Endothelial cell (in vitro differentiated cells): Measurements from ENCODE around the gene KRT4. TPM values are rescaled to one million over a fixed set of nuclear protein-coding genes. Genes with fewer than 3 reads are reported as not detected.

ENCODE experiments used
- DNase-seq: peaks from one replicate; pipeline ENCODE4 v3.0.0; 2021; ENCODE audit warnings: low spot score
- H3K27ac Mint-ChIP-seq: one replicate; pipeline ENCODE4 v1.8.0; 2021; ENCODE audit warnings: mixed read lengths, inconsistent platforms; ENCODE audit not compliant: unreplicated experiment
- H3K27me3 Mint-ChIP-seq: one replicate; pipeline ENCODE4 v1.8.0; 2021; ENCODE audit warnings: mild to moderate bottlenecking, moderate library complexity, mixed read lengths, inconsistent platforms; ENCODE audit not compliant: unreplicated experiment
- H3K36me3 Mint-ChIP-seq: one replicate; pipeline ENCODE4 v1.8.0; 2021; ENCODE audit warnings: mild to moderate bottlenecking, low read depth, mixed read lengths, inconsistent platforms; ENCODE audit not compliant: unreplicated experiment
- H3K4me1 Mint-ChIP-seq: one replicate; pipeline ENCODE4 v1.8.0; 2021; ENCODE audit warnings: mild to moderate bottlenecking, mixed read lengths, inconsistent platforms; ENCODE audit not compliant: unreplicated experiment
- H3K4me3 Mint-ChIP-seq: one replicate; pipeline ENCODE4 v1.8.0; 2021; ENCODE audit warnings: mild to moderate bottlenecking, mixed read lengths, inconsistent platforms; ENCODE audit not compliant: unreplicated experiment
- H3K9me3 Mint-ChIP-seq: one replicate; pipeline ENCODE4 v1.8.0; 2021; ENCODE audit warnings: mixed read lengths, inconsistent platforms; ENCODE audit not compliant: unreplicated experiment
- CTCF ChIP-seq: fragments of 200-600 bp; sonication (generic); IDR thresholded peaks from one replicate; pipeline ENCODE4 v1.5.0; 2021; ENCODE audit warnings: antibody characterized with exemption; ENCODE audit not compliant: unreplicated experiment
- total RNA-seq: library from RNA; stranded (reverse); fragmentation: NEBNext Ultra II Directional; extraction: Animal tissue kit (Norgen Biotek cat#: 25700); gene quantifications from one replicate; pipeline ENCODE4 v1.2.1, GENCODE V29; 2021; ENCODE audit not compliant: unreplicated experiment

KRT4 gene
- total RNA-seq, 1 donor from 2014 or later: not detected

GRCh38 chr12:52815676-52816588 lies 2.0 kb upstream of the KRT4 start:
- Mint-ChIP-seq H3K27me3 (peaks cover 6% of the 10 kb centered on the region), H3K4me1 (no peaks in the 10 kb centered on the region), H3K36me3 (no peaks in the 10 kb centered on the region), H3K9me3 (no peaks in the 10 kb centered on the region), H3K4me3 (no peak overlapping the region), H3K27ac (no peak overlapping the region)
- DNase-seq: no peak
- no peak for TF ChIP-seq CTCF

GRCh38 chr12:52815161-52815560 lies 1.2 kb upstream of the KRT4 start:
- Mint-ChIP-seq H3K9me3 (no peaks in the 10 kb centered on the region), H3K27ac (no peak overlapping the region), H3K4me3 (no peak overlapping the region), H3K4me1 (no peaks in the 10 kb centered on the region), H3K27me3 (peaks cover 3% of the 10 kb centered on the region), H3K36me3 (no peaks in the 10 kb centered on the region)
- DNase-seq: no peak
- TF ChIP-seq CTCF: no peak

GRCh38 chr12:52814710-52815155 lies 817 bp upstream of the KRT4 start:
- Mint-ChIP-seq H3K9me3 (no peaks in the 10 kb centered on the region), H3K27me3 (peaks cover 3% of the 10 kb centered on the region), H3K27ac (no peak overlapping the region), H3K4me1 (no peaks in the 10 kb centered on the region), H3K4me3 (no peak overlapping the region), H3K36me3 (no peaks in the 10 kb centered on the region)
- no peak for DNase-seq
- no peak for TF ChIP-seq CTCF

GRCh38 chr12:52813203-52813819 lies 605 bp downstream of the KRT4 start:
- H3K9me3 Mint-ChIP-seq: no peaks in the 10 kb centered on the region

More at GRCh38 chr12:52813203-52813819, 605 bp downstream of the KRT4 start:
- Mint-ChIP-seq H3K27me3 (peaks cover 5% of the 10 kb centered on the region), H3K4me3 (no peak overlapping the region), H3K4me1 (no peaks in the 10 kb centered on the region), H3K36me3 (no peaks in the 10 kb centered on the region), H3K27ac (no peak overlapping the region)
- no peak for TF ChIP-seq CTCF
- no peak for DNase-seq
